Head of caudate nucleus (tissue), 42 donors: ENCODE results near the gene PPM1E.
"Not testable (repeated sequence)": the region's sequence is repeated elsewhere in the genome, so short reads cannot be mapped to it uniquely, and the experiment has no call there.

Experiments
- DNase-seq, 42 donors: peaks; one replicate each; pipeline versions ENCODE4 v3.0.0 to v3.0.0-alpha.2; 2020 to 2021; ENCODE audit warnings: mixed read lengths in 7 of 42
- intact Hi-C: fragments of 100-400 bp; cut with DNase I; formaldehyde crosslinking; loops from one replicate; pipeline ENCODE4 v1.15.0; 2022

The PPM1E gene

GRCh38 chr17:58823051-58823525 is 67.4 kb downstream of the PPM1E start:
- no peak for DNase-seq
- intact Hi-C loops, result no loop called here

GRCh38 chr17:58829172-58829637 is 73.6 kb downstream of the PPM1E start:
- intact Hi-C loops, result no loop called here
- no peak for DNase-seq

GRCh38 chr17:58831780-58832179 is 76.1 kb downstream of the PPM1E start:
- DNase-seq, result no peak
- intact Hi-C loops, result no loop called here

GRCh38 chr17:58832514-58832913 is 76.9 kb downstream of the PPM1E start:
- no peak for DNase-seq
- intact Hi-C loops, result no loop called here

GRCh38 chr17:58837699-58838098 is 82.0 kb downstream of the PPM1E start:
- DNase-seq, result no peak
- intact Hi-C loops, result no loop called here

- no peak for DNase-seq
- intact Hi-C loops, result no loop called here
These were observed 85.4 kb downstream of the PPM1E start for GRCh38 chr17:58840820-58841612.

- intact Hi-C loops, DNase-seq: not testable (repeated sequence)
These were observed 90.8 kb downstream of the PPM1E start for GRCh38 chr17:58846413-58846812.

- DNase-seq, intact Hi-C loops: not testable (repeated sequence)
These were observed 94.5 kb downstream of the PPM1E start for GRCh38 chr17:58850106-58850505.

GRCh38 chr17:58865301-58865700 is 109.6 kb downstream of the PPM1E start:
- intact Hi-C loops, result no loop called here
- DNase-seq, result no peak

GRCh38 chr17:58870747-58871146 is 115.1 kb downstream of the PPM1E start:
- DNase-seq, result no peak
- intact Hi-C loops, result no loop called here

GRCh38 chr17:58873926-58874325 is 118.3 kb downstream of the PPM1E start:
- intact Hi-C loops, result no loop called here
- no peak for DNase-seq

- intact Hi-C loops, result no loop called here
- DNase-seq, result no peak
These were observed 119.6 kb downstream of the PPM1E start for GRCh38 chr17:58875261-58875660.

GRCh38 chr17:58884161-58884560 is 128.5 kb downstream of the PPM1E start:
- intact Hi-C loops, result no loop called here
- no peak for DNase-seq

GRCh38 chr17:58886514-58886913 is 130.9 kb downstream of the PPM1E start:
- DNase-seq, result no peak

GRCh38 chr17:58889928-58890327 is 134.3 kb downstream of the PPM1E start:
- intact Hi-C loops, result no loop called here
- DNase-seq, result no peak

More at GRCh38 chr17:58886514-58886913, 130.9 kb downstream of the PPM1E start:
- intact Hi-C loops, result no loop called here

- intact Hi-C loops, result no loop called here
- no peak for DNase-seq
These were observed 143.5 kb downstream of the PPM1E start for GRCh38 chr17:58899191-58899590.

GRCh38 chr17:58902322-58902721 is 146.7 kb downstream of the PPM1E start:
- no peak for DNase-seq
- intact Hi-C loops, result no loop called here

- no peak for DNase-seq
- intact Hi-C loops, result no loop called here
These were observed 156.2 kb downstream of the PPM1E start for GRCh38 chr17:58911741-58912343.

GRCh38 chr17:58913552-58913951 is 157.9 kb downstream of the PPM1E start:
- no peak for DNase-seq
- intact Hi-C loops, result no loop called here

GRCh38 chr17:58913971-58914769 is 158.5 kb downstream of the PPM1E start:
- no peak for DNase-seq
- intact Hi-C loops, result no loop called here
